AG10803 (cell line): ENCODE data around the gene FGF1.

Source experiments
- DNase-seq: peaks from one replicate; pipeline ENCODE4 v3.0.0; 2010; ENCODE audit warnings: low read depth
- H3K4me3 ChIP-seq: 2 replicates; pipeline ENCODE4 v1.5.1; 2011; ENCODE audit warnings: mild to moderate bottlenecking, low read length, control low read depth
- CTCF ChIP-seq: conservative IDR thresholded peaks from 2 replicates; pipeline ENCODE4 v1.5.1; 2011; ENCODE audit warnings: mild to moderate bottlenecking, low read length, control low read depth, inconsistent platforms

Gene FGF1

GRCh38 chr5:142686968-142687367, 1.1 kb upstream of the FGF1 start:
- no peak for TF ChIP-seq CTCF
- H3K4me3 ChIP-seq = no peak overlapping the region
- no peak for DNase-seq

DNA sequence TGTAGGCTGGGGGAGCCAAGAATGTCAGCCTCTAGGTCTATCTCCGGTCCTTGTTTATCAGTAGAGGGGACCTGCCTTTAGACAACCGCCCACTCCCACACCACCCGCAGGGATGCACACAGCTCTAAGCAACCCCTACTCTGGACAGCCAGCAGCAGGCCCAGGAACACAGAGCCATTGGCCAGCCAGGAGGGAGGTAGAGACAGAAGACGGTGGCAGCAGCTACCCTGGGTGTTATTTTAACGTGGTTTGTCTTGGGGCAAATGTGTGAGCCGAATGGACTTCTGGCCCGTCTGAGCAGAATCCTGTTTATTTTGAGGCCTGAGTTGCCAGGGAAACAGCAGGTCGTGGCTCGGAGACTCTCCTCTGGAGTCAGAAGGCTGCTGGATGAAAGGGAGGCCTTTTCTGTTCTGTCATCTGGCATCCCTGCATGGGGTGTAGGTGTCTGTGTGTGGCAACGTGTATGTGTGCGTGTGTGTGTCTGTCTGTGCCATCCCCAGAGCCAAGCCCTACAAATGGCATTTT, 382 bp upstream of the FGF1 start:
- H3K4me3 ChIP-seq = no peak overlapping the region
- peak; percentile 31 for DNase-seq
- TF ChIP-seq CTCF = no peak

- TF ChIP-seq CTCF = no peak
- DNase-seq = no peak
- H3K4me3 ChIP-seq = no peak overlapping the region
These were observed 1.3 kb downstream of the FGF1 start for GRCh38 chr5:142684508-142685041.

GRCh38 chr5:142683881-142684505, 1.9 kb downstream of the FGF1 start:
- DNase-seq = no peak
- no peak overlapping the region for H3K4me3 ChIP-seq
- TF ChIP-seq CTCF = no peak

DNA sequence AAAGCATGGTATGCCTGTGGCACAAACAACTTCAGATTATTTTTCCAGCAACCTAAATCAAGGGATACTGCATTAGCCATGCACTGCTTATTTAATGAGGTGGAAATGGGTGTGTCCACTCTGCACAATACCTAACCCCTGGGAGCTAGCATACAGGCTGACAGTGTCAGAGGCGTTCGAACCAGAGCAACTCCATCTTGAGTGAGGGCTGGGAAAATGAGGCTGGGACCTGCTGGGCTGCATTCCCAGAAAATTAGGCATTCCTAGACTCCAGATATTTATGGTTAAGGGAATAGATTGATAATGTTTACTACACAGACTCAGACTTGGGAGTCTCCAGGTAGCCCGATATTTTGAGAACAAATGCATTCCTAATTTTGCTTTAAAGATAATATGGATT, 2.8 kb downstream of the FGF1 start:
- TF ChIP-seq CTCF = no peak
- DNase-seq = no peak
- no peak overlapping the region for H3K4me3 ChIP-seq

DNA sequence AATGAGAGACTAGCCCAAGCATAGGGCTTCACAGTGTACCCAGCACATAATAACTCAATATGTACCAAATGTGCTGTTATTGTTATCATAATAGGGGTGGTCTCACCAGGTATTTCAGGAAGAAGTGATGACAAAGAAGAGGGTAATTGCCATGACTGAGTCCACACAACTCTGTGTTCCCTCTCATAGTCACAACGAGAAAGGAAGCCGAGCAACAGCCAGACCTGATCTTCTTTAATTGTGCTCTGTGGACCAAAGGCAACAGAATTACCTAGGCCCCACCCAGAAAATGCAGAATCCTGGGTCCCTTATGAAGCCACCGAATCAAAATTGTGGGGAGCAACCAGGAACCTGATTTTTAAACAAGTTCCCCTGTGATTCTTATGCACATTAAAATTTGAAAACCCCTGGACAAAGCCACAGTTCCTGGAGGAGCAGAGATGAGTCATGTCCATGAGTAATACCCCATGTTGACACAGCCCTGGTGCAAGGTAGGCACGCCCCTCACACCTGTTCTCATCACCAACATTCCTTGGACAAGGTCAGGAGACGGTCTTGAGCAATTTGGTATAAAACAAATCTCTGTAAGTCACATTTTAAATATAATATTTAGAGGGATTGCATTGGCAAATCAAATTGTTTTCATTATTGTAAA, 5.2 kb downstream of the FGF1 start:
- no peak for TF ChIP-seq CTCF
- no peak overlapping the region for H3K4me3 ChIP-seq
- no peak for DNase-seq

DNA sequence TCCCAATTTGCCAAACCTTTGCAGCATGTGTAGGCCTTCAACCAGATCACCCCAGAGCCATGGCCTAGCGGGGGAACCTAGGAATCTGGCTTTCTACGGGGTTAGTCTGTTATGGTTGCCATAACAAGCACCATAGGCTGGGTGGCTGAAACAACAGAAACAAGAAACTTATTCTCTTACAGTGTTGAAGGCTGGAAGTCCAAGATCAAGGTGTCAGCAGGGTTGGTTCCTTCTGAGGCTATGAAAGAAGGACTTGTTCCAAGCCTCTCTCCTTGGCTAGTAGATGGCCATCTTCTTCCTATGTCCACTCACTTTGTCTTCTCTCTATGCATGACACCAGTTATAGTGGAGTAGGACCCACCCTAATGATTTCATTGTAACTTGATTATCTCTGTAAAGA, 6.1 kb downstream of the FGF1 start:
- DNase-seq = no peak
- TF ChIP-seq CTCF = no peak
- no peak overlapping the region for H3K4me3 ChIP-seq
